GM19328 (cell line): ENCODE data around the gene TMC6.
"Not testable (repeated sequence)": the region's sequence is repeated elsewhere in the genome, so short reads cannot be mapped to it uniquely, and the experiment has no call there.

ENCODE experiments used
- ATAC-seq: cut with Tn5 transposase; IDR thresholded peaks from one replicate; pipeline ENCODE4 v1.9.1; 2021; ENCODE audit warnings: mild to moderate bottlenecking, moderate library complexity; ENCODE audit not compliant: unreplicated experiment

Gene TMC6

GRCh38 chr17:78124081-78124835 lies 4.3 kb downstream of the TMC6 start:
- ATAC-seq, result no peak

GRCh38 chr17:78123258-78123929 lies 5.2 kb downstream of the TMC6 start:
- no peak for ATAC-seq

GRCh38 chr17:78122931-78123249 lies 5.7 kb downstream of the TMC6 start:
- no peak for ATAC-seq

DNA sequence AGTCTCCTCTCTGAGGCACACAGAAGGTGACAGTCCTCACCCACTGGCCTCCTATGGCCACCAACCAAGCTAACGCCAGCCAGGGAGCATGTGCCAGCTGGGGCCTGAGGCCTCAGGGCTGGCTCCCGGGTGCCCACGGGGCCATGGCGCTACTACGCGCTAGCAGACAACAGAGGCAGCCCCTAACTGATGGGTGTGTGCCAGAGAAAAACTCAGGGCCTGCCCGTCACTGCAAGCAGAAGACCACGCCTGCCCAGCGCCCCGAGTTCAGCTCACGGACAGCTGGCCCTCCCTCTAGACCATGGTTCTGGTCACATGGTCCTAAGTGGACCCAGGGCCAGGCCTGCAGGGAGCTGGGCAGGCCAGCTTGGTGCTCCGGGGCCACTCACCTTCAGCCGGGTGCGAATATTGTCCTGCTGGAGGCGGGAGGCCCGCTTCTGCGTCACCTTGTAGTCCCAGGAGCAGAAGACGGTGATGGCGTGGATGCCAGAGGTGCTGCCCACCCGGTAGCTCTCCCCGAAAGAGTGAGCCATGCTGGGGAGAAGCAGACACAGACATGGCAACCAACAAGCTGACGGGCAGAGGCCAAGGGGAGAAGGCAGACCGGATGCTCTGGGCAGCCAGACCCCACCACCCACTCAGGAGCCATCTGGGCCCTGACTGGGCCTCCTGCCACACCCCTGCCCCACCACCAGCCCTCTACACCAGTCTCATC lies 6.2 kb downstream of the TMC6 start:
- ATAC-seq, result no peak

GRCh38 chr17:78121801-78122215 lies 6.7 kb downstream of the TMC6 start:
- ATAC-seq, result no peak

GRCh38 chr17:78120971-78121800 lies 7.4 kb downstream of the TMC6 start:
- ATAC-seq, result no peak

DNA sequence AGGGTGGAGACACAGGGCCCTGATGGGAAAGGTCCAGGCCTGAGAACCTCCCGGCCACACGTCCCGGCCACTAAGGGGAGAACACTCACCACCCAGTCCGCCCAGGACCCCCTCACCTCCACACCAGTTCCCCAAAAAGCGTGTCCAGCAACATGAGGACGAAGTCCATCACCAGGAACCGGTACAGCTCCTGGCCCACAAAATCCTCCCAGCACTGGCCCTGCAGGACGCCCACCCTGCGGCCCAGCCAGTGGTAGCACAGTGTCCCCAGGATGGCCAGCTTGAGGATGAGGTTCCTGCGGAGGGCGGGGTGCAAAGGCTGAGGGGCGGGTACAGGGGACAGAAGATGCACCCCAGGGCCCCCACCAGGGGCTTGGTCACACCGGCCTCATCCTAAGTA lies 8.0 kb downstream of the TMC6 start:
- ATAC-seq, result no peak

GRCh38 chr17:78118801-78119241 lies 9.7 kb downstream of the TMC6 start:
- no peak for ATAC-seq

DNA sequence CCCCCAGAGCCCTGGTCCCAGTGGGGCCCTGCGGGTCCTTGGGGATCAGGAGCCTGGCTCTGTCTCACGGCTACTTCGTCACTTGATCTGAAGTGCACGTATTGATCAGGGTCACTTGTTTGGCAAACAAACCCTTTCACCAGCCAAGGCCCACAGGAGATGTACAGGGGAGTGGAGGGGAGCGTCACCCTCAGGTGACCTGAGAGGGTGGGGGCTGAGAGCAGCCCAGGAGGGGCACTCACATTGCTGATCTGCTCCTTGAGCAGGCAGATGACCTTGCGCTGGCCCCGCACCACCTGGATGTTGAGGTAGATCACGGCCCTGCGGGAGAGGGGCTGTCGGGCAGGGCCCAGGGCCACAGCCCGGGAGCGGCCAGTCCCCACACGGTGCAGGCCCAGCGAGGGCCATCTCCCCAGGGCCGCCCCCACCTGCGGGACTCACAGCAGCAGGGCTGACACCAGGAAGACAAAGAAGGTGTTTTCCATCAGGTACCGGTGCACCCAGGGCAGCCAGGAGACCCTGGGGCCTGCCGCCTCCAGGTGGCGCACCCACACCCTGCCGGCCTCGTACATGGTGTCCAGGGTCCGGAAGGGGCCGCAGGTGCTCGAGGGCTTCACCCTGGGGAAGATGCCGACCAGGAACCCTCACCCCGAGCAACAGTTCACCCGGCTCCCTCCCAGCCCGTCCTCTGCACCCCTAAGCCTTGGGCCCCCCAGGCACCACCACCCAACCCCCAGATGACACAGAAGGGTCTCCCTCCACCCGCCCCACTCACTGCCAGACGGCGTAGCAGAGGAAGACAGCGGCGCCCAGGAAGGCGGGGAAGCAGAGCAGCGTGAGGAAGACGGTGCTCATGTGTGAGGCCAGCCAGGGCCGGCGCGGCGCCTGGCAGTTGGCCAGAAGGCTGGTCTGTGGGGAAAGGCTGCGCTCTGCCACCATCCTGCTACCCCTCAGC lies 11.3 kb downstream of the TMC6 start:
- no peak for ATAC-seq

DNA sequence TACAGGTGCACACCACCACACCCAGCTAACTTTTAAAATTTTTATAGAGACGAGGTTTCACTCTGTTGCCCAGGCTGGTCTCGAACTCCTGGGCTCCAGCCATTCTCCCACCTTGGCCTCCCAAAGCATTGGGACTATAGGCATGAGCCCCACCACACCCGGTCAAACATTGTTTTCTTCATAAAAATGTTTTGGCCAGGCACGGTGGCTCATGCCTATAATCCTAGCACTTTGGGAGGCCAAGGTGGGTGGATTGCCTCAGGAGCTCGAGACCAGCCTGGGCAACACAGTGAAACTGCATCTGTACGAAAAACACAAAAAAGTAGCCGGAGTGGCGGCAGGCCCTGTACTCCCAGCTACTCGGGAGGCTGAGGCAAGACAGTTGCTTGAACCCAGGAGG lies 12.1 kb downstream of the TMC6 start:
- no peak for ATAC-seq

DNA sequence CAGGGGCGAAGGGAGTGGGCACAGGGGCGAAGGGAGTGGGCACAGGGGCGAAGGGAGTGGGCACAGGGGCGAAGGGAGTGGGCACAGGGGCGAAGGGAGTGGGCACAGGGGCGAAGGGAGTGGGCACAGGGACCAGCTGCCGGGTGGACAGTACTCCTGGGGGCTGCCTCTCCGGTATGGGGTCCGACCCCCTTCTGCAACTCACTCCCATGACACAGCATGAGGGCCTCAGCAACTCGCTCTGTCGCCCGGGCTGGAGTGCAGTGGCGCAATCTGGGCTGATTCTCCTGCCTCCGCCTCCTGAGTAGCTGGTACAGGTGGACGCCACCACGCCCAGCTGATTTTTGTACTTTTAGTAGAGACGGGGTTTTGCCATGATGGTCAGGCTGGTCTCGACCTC lies 12.8 kb downstream of the TMC6 start:
- ATAC-seq, result not testable (repeated sequence)

GRCh38 chr17:78114831-78115723 lies 13.5 kb downstream of the TMC6 start:
- ATAC-seq, result no peak

DNA sequence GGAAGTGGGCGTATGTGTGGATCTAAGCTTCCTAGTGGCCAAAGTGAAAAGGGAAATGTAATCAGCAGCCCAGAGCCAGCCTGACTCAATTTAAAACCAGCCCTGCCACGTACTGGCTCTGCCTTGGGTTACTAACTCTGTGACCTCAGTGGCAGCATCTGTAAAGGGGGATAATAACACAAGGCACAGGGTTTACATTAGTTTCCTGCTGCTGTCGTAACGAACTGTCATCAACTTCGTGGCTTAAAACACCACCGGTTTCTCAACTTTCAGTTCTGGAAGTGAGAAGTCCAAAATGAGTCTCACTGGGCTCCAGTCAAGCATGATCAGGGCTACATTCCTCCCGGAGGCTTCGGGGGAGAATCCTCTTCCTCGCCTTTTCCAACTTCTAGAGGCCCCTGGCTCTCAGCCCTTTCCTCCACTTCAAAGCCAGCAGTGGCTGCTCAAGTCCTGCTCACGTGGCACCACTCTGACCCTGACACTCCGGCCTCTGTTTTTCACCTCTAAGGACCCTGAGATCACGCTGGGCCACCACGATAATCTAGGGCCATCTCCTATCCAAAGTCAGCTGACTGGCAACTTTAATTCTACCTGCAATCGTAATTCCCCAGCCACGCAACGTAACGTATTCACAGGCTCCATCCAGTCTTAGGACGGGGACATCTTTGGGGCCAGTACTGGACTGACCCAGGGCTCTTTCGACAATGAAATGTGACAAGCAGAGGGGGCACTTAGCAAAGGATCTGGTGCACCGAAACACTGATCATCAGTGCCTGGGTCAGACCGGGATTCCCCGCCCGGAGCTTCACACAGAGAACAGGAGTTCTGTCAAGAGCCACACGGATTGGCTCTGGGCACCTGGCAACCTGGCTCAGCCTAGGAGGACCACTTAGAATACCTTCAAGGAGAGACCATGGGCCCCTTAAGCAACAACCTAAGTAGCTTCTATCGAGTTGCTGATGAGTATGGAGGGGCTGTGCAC lies 14.5 kb downstream of the TMC6 start:
- ATAC-seq, result no peak

GRCh38 chr17:78112518-78113471 lies 15.8 kb downstream of the TMC6 start:
- no peak for ATAC-seq

- ATAC-seq, result no peak
Measured at GRCh38 chr17:78111727-78112517, 16.6 kb downstream of the TMC6 start.
